HFFc6 (cell line): ENCODE results near the gene DDX1. TPM values are rescaled to one million over a fixed set of nuclear protein-coding genes. Genes with fewer than 3 reads are reported as not detected.

Experiments used
- DNase-seq: peaks from one replicate; pipeline ENCODE4 v3.0.0-alpha.2; 2018
- H3K27ac Mint-ChIP-seq: 2 replicates; pipeline ENCODE4 v1.8.0; 2020; ENCODE audit warnings: mild to moderate bottlenecking, mixed read lengths
- H3K27me3 Mint-ChIP-seq: 2 replicates; pipeline ENCODE4 v1.8.0; 2021; ENCODE audit warnings: mild to moderate bottlenecking, moderate library complexity, mixed read lengths; ENCODE audit not compliant: insufficient read depth
- H3K36me3 Mint-ChIP-seq: 2 replicates; pipeline ENCODE4 v1.8.0; 2021; ENCODE audit warnings: low read depth, mixed read lengths
- H3K4me1 Mint-ChIP-seq: 2 replicates; pipeline ENCODE4 v1.8.0; 2020; ENCODE audit warnings: low read depth, mixed read lengths
- H3K4me3 Mint-ChIP-seq: 2 replicates; pipeline ENCODE4 v1.8.0; 2020; ENCODE audit warnings: mild to moderate bottlenecking, moderate library complexity, mixed read lengths
- H3K9me3 Mint-ChIP-seq: 2 replicates; pipeline ENCODE4 v1.8.0; 2020; ENCODE audit warnings: mild to moderate bottlenecking, mixed read lengths
- total RNA-seq, 6 experiments: library from RNA; stranded (reverse); fragmentation: NEBNext Ultra II Directional; extraction: Animal tissue kit (Norgen Biotek cat#: 25700); gene quantifications; 2 replicates in 1 of 6; 3 replicates in 5 of 6; pipeline ENCODE4 v1.2.3, GENCODE V29; 2021
- TF ChIP-seq, protein P1 (sequence below): fragments of 200-600 bp; sonication (generic); IDR thresholded peaks from 2 replicates; pipeline ENCODE4 v1.5.0; 2021; ENCODE audit warnings: antibody characterized with exemption, mild to moderate bottlenecking

DDX1 gene
- total RNA-seq, 6 experiments from 2014 or later, result 111 to 123 (median 113) TPM

DNA sequence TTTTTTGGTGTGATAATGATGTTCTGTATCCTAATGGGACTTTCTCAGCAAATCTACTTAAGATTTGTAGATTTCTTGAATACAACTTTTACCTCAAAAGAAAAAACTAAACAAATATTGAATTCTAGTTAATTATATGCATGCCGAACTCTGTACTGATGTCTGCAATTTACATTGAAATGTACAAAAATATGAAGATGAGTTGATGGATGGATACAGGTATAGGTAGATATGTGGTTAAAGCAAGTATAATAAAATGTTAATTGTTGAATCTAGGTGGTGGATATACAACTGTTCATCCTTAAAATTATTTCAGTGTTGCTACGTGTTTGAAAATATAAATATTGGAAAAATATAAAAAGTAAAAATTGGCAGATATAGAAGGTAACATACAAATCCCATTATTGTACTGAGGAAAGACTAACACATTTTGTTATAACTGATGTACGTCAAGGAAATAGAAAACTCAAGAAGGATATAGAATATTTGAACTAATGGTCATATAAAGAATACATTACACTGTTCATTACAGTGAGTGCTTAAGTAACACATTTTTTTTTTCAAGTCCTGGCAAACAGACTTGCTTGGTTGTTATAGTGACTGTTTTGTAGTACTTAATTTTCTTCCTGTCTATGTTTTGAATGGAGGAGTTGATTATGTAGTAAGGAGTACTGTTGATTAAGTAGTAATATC, 33.8 kb downstream of the DDX1 start:
- no peak for DNase-seq
- Mint-ChIP-seq H3K27ac (no peak overlapping the region), H3K9me3 (no peaks in the 10 kb centered on the region), H3K27me3 (no peaks in the 10 kb centered on the region), H3K4me1 (no peaks in the 10 kb centered on the region), H3K36me3 (peaks cover 45% of the 10 kb centered on the region), H3K4me3 (no peak overlapping the region)
- TF ChIP-seq, protein P1, sequence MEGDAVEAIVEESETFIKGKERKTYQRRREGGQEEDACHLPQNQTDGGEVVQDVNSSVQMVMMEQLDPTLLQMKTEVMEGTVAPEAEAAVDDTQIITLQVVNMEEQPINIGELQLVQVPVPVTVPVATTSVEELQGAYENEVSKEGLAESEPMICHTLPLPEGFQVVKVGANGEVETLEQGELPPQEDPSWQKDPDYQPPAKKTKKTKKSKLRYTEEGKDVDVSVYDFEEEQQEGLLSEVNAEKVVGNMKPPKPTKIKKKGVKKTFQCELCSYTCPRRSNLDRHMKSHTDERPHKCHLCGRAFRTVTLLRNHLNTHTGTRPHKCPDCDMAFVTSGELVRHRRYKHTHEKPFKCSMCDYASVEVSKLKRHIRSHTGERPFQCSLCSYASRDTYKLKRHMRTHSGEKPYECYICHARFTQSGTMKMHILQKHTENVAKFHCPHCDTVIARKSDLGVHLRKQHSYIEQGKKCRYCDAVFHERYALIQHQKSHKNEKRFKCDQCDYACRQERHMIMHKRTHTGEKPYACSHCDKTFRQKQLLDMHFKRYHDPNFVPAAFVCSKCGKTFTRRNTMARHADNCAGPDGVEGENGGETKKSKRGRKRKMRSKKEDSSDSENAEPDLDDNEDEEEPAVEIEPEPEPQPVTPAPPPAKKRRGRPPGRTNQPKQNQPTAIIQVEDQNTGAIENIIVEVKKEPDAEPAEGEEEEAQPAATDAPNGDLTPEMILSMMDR, result no peak

DNA sequence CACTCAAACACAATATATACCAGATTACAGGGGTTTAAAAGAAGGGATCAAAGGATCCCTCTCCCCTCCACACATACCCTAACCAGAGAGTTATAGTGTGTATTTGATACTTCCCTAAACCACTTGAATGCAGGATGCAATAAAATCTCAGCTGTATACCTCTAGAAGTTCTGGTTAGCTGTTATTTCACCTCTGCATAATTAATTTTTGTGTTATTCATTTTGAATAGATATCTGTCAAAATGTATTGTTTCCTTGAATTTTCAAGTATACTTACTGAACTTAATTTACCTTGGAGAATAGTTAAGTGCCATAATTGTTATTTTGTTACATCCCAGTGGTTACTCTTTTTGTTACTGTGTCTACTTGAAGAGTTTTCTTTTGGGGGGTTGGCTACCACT, 34.5 kb downstream of the DDX1 start:
- Mint-ChIP-seq H3K4me1 (no peaks in the 10 kb centered on the region), H3K9me3 (no peaks in the 10 kb centered on the region), H3K36me3 (peaks cover 46% of the 10 kb centered on the region), H3K27ac (no peak overlapping the region), H3K4me3 (no peak overlapping the region), H3K27me3 (no peaks in the 10 kb centered on the region)
- TF ChIP-seq, protein P1, result no peak
- no peak for DNase-seq

DNA sequence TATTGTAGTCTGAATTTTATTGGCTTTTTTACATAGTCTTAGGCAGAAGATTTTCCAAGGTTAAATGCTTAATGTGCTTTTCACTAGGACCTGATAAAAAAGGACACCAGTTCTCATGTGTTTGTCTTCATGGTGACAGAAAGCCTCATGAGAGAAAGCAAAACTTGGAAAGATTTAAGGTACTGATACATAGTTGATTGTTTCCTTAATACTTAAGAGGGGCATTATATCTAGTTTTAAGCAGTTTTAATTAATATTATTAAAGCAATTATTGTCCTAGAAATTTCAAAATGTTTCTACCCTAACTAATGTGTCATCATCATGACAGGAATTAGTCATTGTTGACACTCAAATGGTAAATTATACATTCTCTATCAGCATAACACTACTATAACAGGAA, 35.3 kb downstream of the DDX1 start:
- Mint-ChIP-seq H3K4me1 (no peaks in the 10 kb centered on the region), H3K36me3 (peaks cover 54% of the 10 kb centered on the region), H3K4me3 (no peak overlapping the region), H3K27me3 (no peaks in the 10 kb centered on the region; the same call in 1 of the 2 replicates), H3K9me3 (no peaks in the 10 kb centered on the region), H3K27ac (no peak overlapping the region)
- DNase-seq, result no peak
- TF ChIP-seq, protein P1, result no peak

DNA sequence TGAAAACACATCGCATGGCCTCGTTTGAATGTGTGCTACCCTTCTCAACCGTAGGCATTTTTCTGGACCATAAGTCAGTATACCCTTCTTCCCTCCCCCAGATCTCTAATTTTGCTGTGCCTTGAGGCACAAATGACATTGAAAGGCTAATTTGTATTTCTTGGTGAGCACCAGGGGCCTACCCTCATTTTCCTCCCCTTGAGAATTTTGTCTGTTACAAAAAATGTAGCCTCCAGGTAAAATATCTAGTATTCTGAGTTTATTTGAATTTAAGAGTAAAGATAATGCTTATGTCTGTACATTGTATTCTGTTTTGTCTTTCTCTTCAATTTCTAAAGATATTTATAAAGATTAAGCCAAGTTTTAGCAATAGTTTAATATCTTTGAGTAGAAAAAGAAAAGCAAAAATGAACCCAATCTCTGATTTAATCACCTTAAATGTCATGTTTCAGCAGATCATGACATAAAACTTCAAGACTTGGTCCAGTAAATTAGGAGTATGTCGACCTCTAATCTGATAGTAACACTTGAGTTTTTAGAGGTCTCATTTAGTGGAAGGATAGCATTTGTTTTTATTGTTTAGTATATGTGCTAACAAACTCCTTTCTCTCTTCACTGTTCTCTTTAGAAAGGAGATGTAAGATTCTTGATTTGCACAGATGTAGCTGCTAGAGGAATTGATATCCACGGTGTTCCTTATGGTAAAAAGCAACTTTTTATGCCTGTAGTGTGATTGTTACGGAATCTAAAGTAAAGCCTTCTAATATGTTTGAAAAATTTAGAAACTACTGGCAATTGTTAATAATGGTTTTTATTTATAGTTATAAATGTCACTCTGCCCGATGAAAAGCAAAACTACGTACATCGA, 36.4 kb downstream of the DDX1 start:
- Mint-ChIP-seq H3K27ac (no peak overlapping the region), H3K27me3 (no peaks in the 10 kb centered on the region; the same call in 1 of the 2 replicates), H3K9me3 (no peaks in the 10 kb centered on the region)

More for the DNA sequence above, 36.4 kb downstream of the DDX1 start:
- DNase-seq, result no peak
- Mint-ChIP-seq H3K36me3 (peaks cover 54% of the 10 kb centered on the region), H3K4me3 (no peak overlapping the region), H3K4me1 (no peaks in the 10 kb centered on the region)
- TF ChIP-seq, protein P1, result no peak
